BLaER1 (cell line): Measurements from ENCODE around the gene CTRL.
"Not testable (repeated sequence)": the region's sequence is repeated elsewhere in the genome, so short reads cannot be mapped to it uniquely, and the experiment has no call there.

Experiments
- H3K27ac ChIP-seq: shearing (Covaris generic); formaldehyde crosslinking; 2 replicates; pipeline ENCODE4 v1.8.1; 2022
- H3K27me3 ChIP-seq: shearing (Covaris generic); formaldehyde crosslinking; 2 replicates; pipeline ENCODE4 v1.8.1; 2022
- H3K36me3 ChIP-seq: shearing (Covaris generic); formaldehyde crosslinking; 2 replicates; pipeline ENCODE4 v1.8.1; 2022
- H3K4me1 ChIP-seq: shearing (Covaris generic); formaldehyde crosslinking; 2 replicates; pipeline ENCODE4 v1.8.1; 2022
- H3K4me2 ChIP-seq: shearing (Covaris generic); formaldehyde crosslinking; 2 replicates; pipeline ENCODE4 v1.8.1; 2022
- H3K4me3 ChIP-seq: shearing (Covaris generic); formaldehyde crosslinking; 2 replicates; pipeline ENCODE4 v1.8.1; 2022
- H3K9ac ChIP-seq: shearing (Covaris generic); formaldehyde crosslinking; 2 replicates; pipeline ENCODE4 v1.8.1; 2022
- H3K9me3 ChIP-seq: shearing (Covaris generic); formaldehyde crosslinking; 2 replicates; pipeline ENCODE4 v1.8.1; 2022
- H4K20me1 ChIP-seq: shearing (Covaris generic); formaldehyde crosslinking; 2 replicates; pipeline ENCODE4 v1.8.1; 2022
- Cebpa-rat ChIP-seq: shearing (Covaris generic); IDR thresholded peaks from 2 replicates; pipeline ENCODE4 v1.8.1; 2022

CTRL gene

GRCh38 chr16:67942510-67943255 is 11.0 kb upstream of the CTRL start:
- no peak overlapping the region for H3K4me2 ChIP-seq
- TF ChIP-seq Cebpa-rat = no peak

DNA sequence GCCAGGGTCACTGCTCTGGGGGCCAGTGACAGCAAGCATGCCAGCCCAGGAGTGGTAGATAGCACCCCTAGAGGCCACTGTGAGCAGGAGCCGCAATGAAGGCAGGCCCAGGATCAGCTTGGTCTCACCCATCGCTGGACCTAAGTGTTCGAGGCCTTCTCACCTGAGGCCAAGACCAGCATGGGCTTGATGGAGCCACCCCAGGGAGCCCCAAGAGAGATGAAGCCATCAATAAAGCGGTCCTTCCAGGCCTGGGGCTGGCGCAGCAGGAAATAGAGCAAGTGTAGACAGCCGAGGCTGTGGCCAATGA is 10.5 kb upstream of the CTRL start:
- TF ChIP-seq Cebpa-rat = no peak
- peak overlapping the region; percentile 20 for H3K4me2 ChIP-seq
- H3K36me3 ChIP-seq = peaks cover 52% of the 10 kb centered on the region
- no peak overlapping the region for H3K4me3 ChIP-seq
- no peaks in the 10 kb centered on the region for H3K27me3 ChIP-seq
- no peak overlapping the region for H3K9ac ChIP-seq
- H3K27ac ChIP-seq = no peak overlapping the region
- peaks cover 9% of the 10 kb centered on the region; the same call in 1 of the 2 replicates for H4K20me1 ChIP-seq
- H3K4me1 ChIP-seq = peaks cover 54% of the 10 kb centered on the region
- H3K9me3 ChIP-seq = no peaks in the 10 kb centered on the region

More at GRCh38 chr16:67942510-67943255, 11.0 kb upstream of the CTRL start:
- no peak overlapping the region for H3K27ac ChIP-seq
- no peak overlapping the region for H3K4me3 ChIP-seq
- no peak overlapping the region for H3K9ac ChIP-seq
- H3K4me1 ChIP-seq = peaks cover 49% of the 10 kb centered on the region
- H3K27me3 ChIP-seq = no peaks in the 10 kb centered on the region
- H3K9me3 ChIP-seq = no peaks in the 10 kb centered on the region
- peaks cover 9% of the 10 kb centered on the region; the same call in 1 of the 2 replicates for H4K20me1 ChIP-seq
- peaks cover 58% of the 10 kb centered on the region for H3K36me3 ChIP-seq

GRCh38 chr16:67941469-67942199 is 10.0 kb upstream of the CTRL start:
- Histone ChIP-seq H3K27ac (no peak overlapping the region), H4K20me1 (peaks cover 9% of the 10 kb centered on the region; the same call in 1 of the 2 replicates), H3K9ac (no peak overlapping the region), H3K4me3 (no peak overlapping the region), H3K9me3 (no peaks in the 10 kb centered on the region), H3K4me1 (peaks cover 53% of the 10 kb centered on the region), H3K36me3 (peaks cover 47% of the 10 kb centered on the region), H3K27me3 (no peaks in the 10 kb centered on the region), H3K4me2 (peak overlapping the region; percentile 20)
- TF ChIP-seq Cebpa-rat = no peak

- peaks cover 37% of the 10 kb centered on the region for H3K36me3 ChIP-seq
- H3K9ac ChIP-seq = no peak overlapping the region; the same call in 1 of the 2 replicates
- no peak overlapping the region for H3K4me3 ChIP-seq
- peak overlapping the region; percentile 56 for H3K4me2 ChIP-seq
- no peak overlapping the region for H3K27ac ChIP-seq
- H3K27me3 ChIP-seq = no peaks in the 10 kb centered on the region
- H3K9me3 ChIP-seq = no peaks in the 10 kb centered on the region
- H4K20me1 ChIP-seq = peaks cover 1% of the 10 kb centered on the region; the same call in 1 of the 2 replicates
- no peak for TF ChIP-seq Cebpa-rat
- H3K4me1 ChIP-seq = peaks cover 49% of the 10 kb centered on the region
These were observed 8.9 kb upstream of the CTRL start for GRCh38 chr16:67940446-67941089.

- no peak for TF ChIP-seq Cebpa-rat
- no peak overlapping the region for H3K4me3 ChIP-seq
- H3K9ac ChIP-seq = no peak overlapping the region; the same call in 1 of the 2 replicates
- H4K20me1 ChIP-seq = peaks cover 9% of the 10 kb centered on the region
- H3K9me3 ChIP-seq = no peaks in the 10 kb centered on the region
- peak overlapping the region; percentile 56 for H3K4me2 ChIP-seq
- H3K36me3 ChIP-seq = peaks cover 35% of the 10 kb centered on the region
- H3K27me3 ChIP-seq = no peaks in the 10 kb centered on the region
- H3K4me1 ChIP-seq = peaks cover 57% of the 10 kb centered on the region
- H3K27ac ChIP-seq = no peak overlapping the region
These were observed 8.1 kb upstream of the CTRL start for GRCh38 chr16:67939507-67940445.

DNA sequence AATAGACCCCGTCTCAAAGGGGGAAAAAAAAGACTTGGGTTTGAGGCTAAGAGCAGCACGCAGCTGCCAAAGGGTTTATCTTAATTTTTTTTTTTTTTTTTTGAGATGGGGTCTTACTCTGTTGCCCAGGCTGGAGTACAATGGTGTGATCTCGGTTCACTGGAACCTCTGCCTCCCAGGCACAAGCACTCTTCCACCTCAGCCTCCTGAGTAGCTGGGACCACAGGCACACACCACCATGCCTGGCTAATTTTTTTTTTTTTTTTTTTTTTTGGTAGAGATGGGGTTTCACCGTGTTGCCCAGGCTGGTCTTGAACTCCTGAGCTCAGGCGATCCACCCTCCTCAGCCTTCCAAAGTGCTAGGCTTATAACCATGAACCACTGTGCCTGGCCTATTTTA is 6.1 kb upstream of the CTRL start:
- H3K9me3 ChIP-seq, H3K9ac ChIP-seq, H3K4me3 ChIP-seq, H3K27me3 ChIP-seq: not testable (repeated sequence)
- peak overlapping the region; percentile 96; the same call in 1 of the 2 replicates for H3K27ac ChIP-seq
- peaks cover 23% of the 10 kb centered on the region for H4K20me1 ChIP-seq
- peaks cover 35% of the 10 kb centered on the region for H3K36me3 ChIP-seq
- peaks cover 61% of the 10 kb centered on the region for H3K4me1 ChIP-seq
- H3K4me2 ChIP-seq = peak overlapping the region; percentile 88

- peak overlapping the region; percentile 96 for H3K27ac ChIP-seq
- H3K9me3 ChIP-seq = no peaks in the 10 kb centered on the region
These were observed 5.4 kb upstream of the CTRL start for GRCh38 chr16:67936880-67937605.

GRCh38 chr16:67936124-67936879 is 4.6 kb upstream of the CTRL start, which contains the start of gene PSMB10:
Gene PSMB10 (minus strand): TSS chr16:67936850. CDS start chr16:67936749, 101 bp downstream.
- Histone ChIP-seq H3K36me3 (peaks cover 40% of the 10 kb centered on the region), H3K27ac (peak within 1 kb of the TSS; percentile 96)

More at GRCh38 chr16:67936880-67937605, 5.4 kb upstream of the CTRL start:
- Histone ChIP-seq H3K4me3 (peak overlapping the region; percentile 93), H3K4me1 (peaks cover 56% of the 10 kb centered on the region), H3K27me3 (no peaks in the 10 kb centered on the region), H3K36me3 (peaks cover 35% of the 10 kb centered on the region), H3K4me2 (peak overlapping the region; percentile 88), H3K9ac (peak overlapping the region; percentile 95), H4K20me1 (peaks cover 29% of the 10 kb centered on the region)
- no peak for TF ChIP-seq Cebpa-rat

More at GRCh38 chr16:67936124-67936879, 4.6 kb upstream of the CTRL start, which contains the start of gene PSMB10:
- peak within 1 kb of the TSS; percentile 95 for H3K9ac ChIP-seq
- H3K4me2 ChIP-seq = peak within 1 kb of the TSS; percentile 88
- no peaks in the 10 kb centered on the region for H3K27me3 ChIP-seq
- H3K4me3 ChIP-seq = peak within 1 kb of the TSS; percentile 93
- no peaks in the 10 kb centered on the region for H3K9me3 ChIP-seq
- peaks cover 36% of the 10 kb centered on the region for H4K20me1 ChIP-seq
- H3K4me1 ChIP-seq = peaks cover 48% of the 10 kb centered on the region
- no peak for TF ChIP-seq Cebpa-rat
